ENCODE measurements around the gene PCLO. TPM values are rescaled to one million over a fixed set of nuclear protein-coding genes. Genes with fewer than 3 reads are reported as not detected.

Gene PCLO
- total RNA-seq, 2 experiments from 2014 or later, result not detected

- Mint-ChIP-seq H3K36me3 (ENCODE audit: low read depth) (no peaks in the 10 kb centered on the region), H3K4me1 (ENCODE audit: low read depth) (no peaks in the 10 kb centered on the region), H3K27me3 (no peaks in the 10 kb centered on the region), H3K4me3 (no peak overlapping the region), H3K27ac (no peak overlapping the region), H3K9me3 (no peaks in the 10 kb centered on the region)
- ATAC-seq, result no peak
- CTCF ChIA-PET, result interaction anchor here (4.0 kb wide), 1 partner anchor 120 kb away, joined by 13 read pairs; no protein-coding TSS in a partner anchor
- POLR2A ChIA-PET, result no interaction called here
- intact Hi-C loops (cut with micrococcal nuclease), result loop anchor here (10.0 kb wide), 2 partner anchors 471 to 681 kb away; no protein-coding TSS in a partner anchor
- no peak for DNase-seq
- TF ChIP-seq CTCF (IDR thresholded peaks at IDR 0.05), result no peak
These were observed 436.5 kb downstream of the PCLO start for GRCh38 chr7:82726038-82726800.

GRCh38 chr7:82723411-82723810, 439.3 kb downstream of the PCLO start:
- DNase-seq (no peak), ATAC-seq (no peak)
- Mint-ChIP-seq H3K27ac (no peak overlapping the region), H3K4me3 (no peak overlapping the region), H3K9me3 (no peaks in the 10 kb centered on the region), H3K4me1 (ENCODE audit: low read depth) (no peaks in the 10 kb centered on the region), H3K36me3 (ENCODE audit: low read depth) (no peaks in the 10 kb centered on the region), H3K27me3 (no peaks in the 10 kb centered on the region)
- intact Hi-C loops (cut with micrococcal nuclease), result loop anchor here (10.0 kb wide), 2 partner anchors 469 to 679 kb away; no protein-coding TSS in a partner anchor
- ChIA-PET CTCF (interaction anchor here (4.0 kb wide), 1 partner anchor 118 kb away, joined by 13 read pairs; no protein-coding TSS in a partner anchor), POLR2A (no interaction called here)
- no peak for TF ChIP-seq CTCF (IDR thresholded peaks at IDR 0.05)

GRCh38 chr7:82722946-82723345, 439.7 kb downstream of the PCLO start:
- Mint-ChIP-seq H3K4me1 (ENCODE audit: low read depth) (no peaks in the 10 kb centered on the region), H3K27ac (no peak overlapping the region), H3K36me3 (ENCODE audit: low read depth) (no peaks in the 10 kb centered on the region), H3K4me3 (no peak overlapping the region), H3K9me3 (no peaks in the 10 kb centered on the region), H3K27me3 (no peaks in the 10 kb centered on the region)
- intact Hi-C loops (cut with micrococcal nuclease), result loop anchor here (10.0 kb wide), 2 partner anchors 468 to 678 kb away; no protein-coding TSS in a partner anchor
- DNase-seq (no peak), ATAC-seq (no peak)
- POLR2A ChIA-PET, result no interaction called here
- no peak for TF ChIP-seq CTCF (IDR thresholded peaks at IDR 0.05)
- CTCF ChIA-PET, result interaction anchor here (4.0 kb wide), 1 partner anchor 117 kb away, joined by 13 read pairs; no protein-coding TSS in a partner anchor

- ChIA-PET POLR2A (no interaction called here), CTCF (no interaction called here)
- H3K4me1 Mint-ChIP-seq (ENCODE audit: low read depth), result no peaks in the 10 kb centered on the region
- no peak overlapping the region for H3K4me3 Mint-ChIP-seq
- H3K27me3 Mint-ChIP-seq, result no peaks in the 10 kb centered on the region
- no peak for DNase-seq
- intact Hi-C loops (cut with micrococcal nuclease), result no loop called here
- peaks cover under 1% of the 10 kb centered on the region for H3K9me3 Mint-ChIP-seq
- no peak for ATAC-seq
- H3K36me3 Mint-ChIP-seq (ENCODE audit: low read depth), result no peaks in the 10 kb centered on the region
- TF ChIP-seq CTCF (IDR thresholded peaks at IDR 0.05), result no peak
- no peak overlapping the region for H3K27ac Mint-ChIP-seq
These were observed 447.3 kb downstream of the PCLO start for GRCh38 chr7:82715344-82715743.

- POLR2A ChIA-PET, result no interaction called here
- CTCF ChIA-PET, result no interaction called here
- H3K9me3 Mint-ChIP-seq, result peaks cover 1% of the 10 kb centered on the region
- TF ChIP-seq CTCF (IDR thresholded peaks at IDR 0.05), result no peak
- ATAC-seq, result no peak
- no peak for DNase-seq
- no peaks in the 10 kb centered on the region for H3K27me3 Mint-ChIP-seq
- no peaks in the 10 kb centered on the region for H3K4me1 Mint-ChIP-seq (ENCODE audit: low read depth)
- H3K36me3 Mint-ChIP-seq (ENCODE audit: low read depth), result no peaks in the 10 kb centered on the region
- no peak overlapping the region for H3K4me3 Mint-ChIP-seq
- no peak overlapping the region for H3K27ac Mint-ChIP-seq
- intact Hi-C loops (cut with micrococcal nuclease), result no loop called here
These were observed 447.8 kb downstream of the PCLO start for GRCh38 chr7:82714883-82715282.
